GM18909 (cell line): ENCODE data around the gene LRMDA.

ENCODE experiments used
- ATAC-seq: cut with Tn5 transposase; IDR thresholded peaks from one replicate; pipeline ENCODE4 v1.9.1; 2021; ENCODE audit warnings: mild to moderate bottlenecking; ENCODE audit not compliant: unreplicated experiment, poor library complexity

Gene LRMDA

DNA sequence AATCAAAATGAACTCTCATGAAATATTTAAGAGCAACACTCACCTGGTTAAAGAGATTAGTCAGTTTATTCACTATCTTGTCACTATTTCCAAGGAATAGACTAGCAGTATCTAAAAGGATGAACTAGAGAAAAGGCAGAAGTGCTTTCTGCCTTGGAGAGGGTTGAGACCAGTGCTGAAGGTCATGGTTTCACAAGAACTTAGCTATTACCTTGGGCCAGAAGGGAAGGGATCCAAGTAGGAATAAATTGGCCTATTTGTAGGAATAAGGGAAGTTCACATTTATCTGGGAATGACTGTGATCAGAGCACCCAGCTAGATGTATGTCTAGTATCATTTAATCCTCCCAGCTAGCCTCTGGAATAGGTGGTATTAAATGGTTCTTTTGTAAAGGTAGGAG lies 347.2 kb downstream of the LRMDA start:
- ATAC-seq: no peak

GRCh38 chr10:75779276-75779675 lies 347.9 kb downstream of the LRMDA start:
- ATAC-seq: no peak

GRCh38 chr10:75782463-75783248 lies 351.2 kb downstream of the LRMDA start:
- ATAC-seq: no peak

DNA sequence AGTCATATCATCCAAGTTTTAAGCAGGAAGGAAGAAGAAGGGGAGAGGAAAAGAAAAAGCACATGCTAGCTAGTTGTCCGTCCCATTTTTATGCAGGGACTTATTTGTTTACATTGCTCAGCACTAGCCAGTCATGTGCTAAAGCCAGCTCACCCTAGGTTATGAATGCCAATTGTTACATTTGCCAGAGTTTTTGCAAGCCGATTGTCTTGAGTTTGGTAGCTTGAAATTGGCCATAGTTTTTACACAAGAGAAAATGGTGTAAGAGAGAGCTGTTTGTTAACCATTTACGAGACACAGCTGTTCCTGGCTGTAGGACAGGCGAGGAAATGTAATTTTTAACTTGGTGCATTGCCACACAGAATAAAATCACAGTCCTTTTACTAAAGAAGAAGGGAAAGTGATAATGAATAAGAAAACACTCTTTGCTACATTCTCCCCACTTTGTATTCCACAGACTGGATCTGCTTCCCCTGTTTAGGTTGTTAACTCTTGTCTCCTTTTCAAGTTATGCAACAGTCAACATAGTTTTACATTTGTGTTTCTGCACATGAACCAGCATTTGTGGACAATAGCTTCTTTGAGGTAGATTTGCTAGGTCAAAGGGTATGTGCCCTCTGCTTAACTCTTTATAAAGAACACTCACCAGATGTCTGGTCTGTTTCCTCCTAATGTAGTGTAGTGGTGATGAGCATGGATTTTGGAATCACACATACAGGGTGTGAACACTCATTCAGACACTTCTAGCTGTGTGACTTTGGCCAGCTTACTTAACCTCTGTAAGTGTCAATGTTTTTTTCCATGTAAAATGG lies 357.2 kb downstream of the LRMDA start:
- ATAC-seq: no peak

- no peak for ATAC-seq
Measured at GRCh38 chr10:75793848-75794247, 362.4 kb downstream of the LRMDA start.

- ATAC-seq: no peak
Measured at GRCh38 chr10:75801121-75801520, 369.7 kb downstream of the LRMDA start.

GRCh38 chr10:75801661-75802060 lies 370.2 kb downstream of the LRMDA start:
- ATAC-seq: no peak

DNA sequence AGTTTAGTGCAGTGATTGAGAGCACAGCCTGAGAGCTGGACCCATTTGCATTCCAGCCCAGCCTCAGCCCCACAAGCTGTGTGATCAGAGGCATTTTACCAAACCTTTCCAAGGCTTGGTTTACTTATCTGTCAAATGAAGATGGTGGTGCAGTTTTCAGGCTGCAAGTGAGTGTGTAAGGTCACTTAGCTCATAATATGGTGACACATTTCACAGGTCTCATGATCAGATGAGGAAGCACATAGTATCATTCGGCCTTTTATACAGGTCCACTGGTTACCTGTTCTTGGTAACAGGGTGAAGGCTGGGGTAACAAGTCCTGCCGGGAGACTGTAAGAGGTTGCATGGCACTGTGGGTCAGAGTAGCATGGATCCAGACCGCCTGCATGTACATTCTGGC lies 371.7 kb downstream of the LRMDA start:
- no peak for ATAC-seq

GRCh38 chr10:75803816-75804552 lies 372.6 kb downstream of the LRMDA start:
- ATAC-seq: no peak

- no peak for ATAC-seq
Measured at GRCh38 chr10:75806186-75806585, 374.8 kb downstream of the LRMDA start.

DNA sequence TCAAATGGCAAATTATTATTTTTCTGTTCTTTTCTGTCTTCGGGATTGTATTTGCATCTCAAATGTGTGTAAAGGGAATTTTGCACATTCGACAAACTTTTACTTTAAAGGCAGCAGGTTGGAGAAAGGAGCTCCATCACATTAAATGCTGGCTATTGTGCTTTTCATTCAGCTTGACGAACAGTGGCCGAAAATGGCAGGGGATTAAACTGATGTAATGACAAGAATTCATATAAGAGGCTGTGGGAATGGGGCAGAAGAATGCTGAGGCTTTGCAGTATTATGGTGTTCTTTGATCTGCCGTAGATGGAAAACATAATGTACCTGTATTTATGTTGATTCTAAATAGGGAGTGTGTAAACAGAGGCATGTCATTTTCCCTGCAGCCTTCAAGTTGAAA lies 376.0 kb downstream of the LRMDA start:
- ATAC-seq: no peak

- no peak for ATAC-seq
Measured at GRCh38 chr10:75809003-75809402, 377.6 kb downstream of the LRMDA start.

DNA sequence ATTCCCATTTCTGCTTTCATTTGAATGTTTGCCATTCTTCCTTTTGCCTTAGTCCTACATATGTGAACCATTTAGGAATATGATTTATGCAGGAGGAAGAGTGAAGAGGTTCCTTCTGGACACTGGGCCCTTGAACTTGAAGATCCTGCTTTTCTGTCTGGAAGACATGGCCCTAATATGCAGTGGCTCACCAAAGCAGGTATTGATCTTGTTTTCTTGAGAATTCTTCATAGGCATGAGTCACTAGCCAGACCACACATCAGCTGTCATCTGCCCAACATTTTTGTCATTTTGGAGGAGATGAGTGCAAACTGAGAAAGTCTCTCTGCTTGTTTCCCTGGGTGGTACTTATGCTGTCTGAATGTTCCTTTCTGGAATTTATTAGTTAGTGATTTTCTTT lies 382.6 kb downstream of the LRMDA start:
- no peak for ATAC-seq

DNA sequence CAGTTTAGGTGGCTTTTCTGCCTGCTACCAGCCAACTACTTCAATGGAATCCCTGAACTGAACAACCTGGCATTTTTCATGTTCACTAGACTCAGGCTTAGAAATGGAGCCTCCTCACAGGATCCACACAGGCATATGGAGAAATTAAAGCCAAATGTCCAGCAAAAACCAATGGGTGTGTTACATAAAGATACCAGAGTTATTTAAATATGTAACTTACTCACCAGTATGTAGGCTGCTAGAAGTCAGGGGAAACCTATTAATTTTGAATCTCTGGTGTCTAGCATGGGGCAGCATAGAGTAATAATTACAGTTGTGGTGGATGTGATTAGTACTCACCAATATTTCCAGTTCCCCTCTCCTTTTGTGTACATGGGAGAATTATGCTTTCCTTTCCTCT lies 383.6 kb downstream of the LRMDA start:
- no peak for ATAC-seq

GRCh38 chr10:75817198-75817597 lies 385.8 kb downstream of the LRMDA start:
- no peak for ATAC-seq

DNA sequence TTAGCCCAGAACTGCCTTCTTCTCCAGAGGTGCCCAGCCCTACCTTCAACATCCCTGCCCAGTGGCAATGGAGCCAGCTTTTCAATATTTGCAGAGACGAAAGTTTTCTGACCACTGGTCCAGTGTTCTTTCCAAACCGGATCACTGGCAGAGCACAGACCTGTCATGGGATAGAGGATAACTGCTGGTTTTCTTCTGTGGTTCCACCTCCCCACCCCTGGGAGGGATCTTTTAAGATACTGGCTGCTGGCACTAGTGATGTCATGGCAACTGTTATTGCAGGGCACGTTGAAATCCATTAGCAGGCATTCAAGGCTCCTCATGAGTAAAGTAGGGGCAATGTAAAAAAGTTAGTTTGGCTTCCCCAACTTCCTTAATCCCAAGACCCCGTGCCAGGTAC lies 387.1 kb downstream of the LRMDA start:
- no peak for ATAC-seq

DNA sequence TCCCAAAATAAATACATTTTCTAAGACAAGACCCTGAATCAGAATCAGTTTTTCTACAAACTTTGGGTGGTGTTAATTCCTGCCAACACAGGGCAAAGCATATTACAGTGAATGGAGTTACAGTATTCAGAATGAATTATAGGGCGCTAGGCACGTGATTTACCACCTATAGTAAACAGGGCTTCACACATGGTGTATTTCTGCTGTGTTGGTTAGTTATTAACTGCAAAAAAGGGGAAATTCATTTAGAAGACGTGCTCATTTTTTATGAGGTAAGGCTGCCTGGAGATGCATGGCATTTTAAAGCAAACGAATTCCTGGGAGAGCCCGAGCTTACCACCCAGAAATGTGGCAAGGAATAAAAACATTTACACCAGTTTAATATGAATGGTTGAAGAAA lies 393.8 kb downstream of the LRMDA start:
- no peak for ATAC-seq

DNA sequence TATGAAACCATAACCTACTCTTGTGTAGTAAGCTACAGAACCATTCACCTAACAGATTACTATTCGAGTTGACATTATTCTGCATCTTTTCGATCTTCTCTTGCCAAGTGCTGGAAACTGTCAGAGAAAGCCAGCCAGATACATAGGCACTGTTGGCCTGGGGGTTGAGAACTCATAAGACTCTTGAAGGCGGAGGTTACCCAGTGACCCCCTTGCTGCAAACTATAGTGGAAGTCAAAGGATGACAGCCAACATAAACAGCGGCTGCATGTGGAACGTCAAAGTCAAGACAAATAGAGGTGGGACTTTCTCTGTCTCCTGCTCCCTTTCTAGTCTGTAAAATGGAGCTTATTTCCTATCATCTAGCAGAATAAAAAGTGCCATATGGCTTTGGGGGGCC lies 394.2 kb downstream of the LRMDA start:
- ATAC-seq: no peak

- ATAC-seq: no peak
Measured at GRCh38 chr10:75826846-75827245, 395.4 kb downstream of the LRMDA start.

GRCh38 chr10:75827587-75828021 lies 396.2 kb downstream of the LRMDA start:
- no peak for ATAC-seq

- ATAC-seq: no peak
Measured at GRCh38 chr10:75828413-75828812, 397.0 kb downstream of the LRMDA start.
